Lower leg skin (tissue), 4 donors: Measurements from ENCODE around the gene ZNF653. TPM values are rescaled to one million over a fixed set of nuclear protein-coding genes. Genes with fewer than 3 reads are reported as not detected.
"Not testable (repeated sequence)": the region's sequence is repeated elsewhere in the genome, so short reads cannot be mapped to it uniquely, and the experiment has no call there.

Experiments used
- DNase-seq, 2 donors: peaks; one replicate each; pipeline ENCODE4 v3.0.0-alpha.2; 2019; ENCODE audit warnings: low spot score in 2 of 2
- H3K4me3 ChIP-seq: fragments of 200-600 bp; sonication (generic); 2 replicates; pipeline ENCODE4 v1.5.1; 2017; ENCODE audit warnings: mild to moderate bottlenecking, low read depth; ENCODE audit not compliant: poor library complexity, severe bottlenecking
- POLR2A ChIP-seq, 2 donors: fragments of 450-650 bp; IDR thresholded peaks; one replicate each; pipeline ENCODE4 v1.6.1; 2016 to 2017; ENCODE audit warnings: antibody characterized with exemption in 2 of 2, mild to moderate bottlenecking in 1 of 2, moderate library complexity in 1 of 2
- WGBS, 2 donors: methylation state at CpG; one replicate each; pipeline ENCODE4 v1.1.5; 2018; 5-methylcytosine and 5-hydroxymethylcytosine counted together
- intact Hi-C: fragments of 100-400 bp; cut with DNase I; formaldehyde crosslinking; loops from one replicate; pipeline ENCODE4 v1.15.0; 2023; ENCODE audit warnings: low total_unique reads
- total RNA-seq, 4 donors: library from RNA; depleted of rRNA; stranded (reverse); fragments of >200 nt; gene quantifications; one replicate each; pipeline ENCODE4 v1.1.0, GENCODE V29; 2016
- TF ChIP-seq, protein P1 (sequence below), 3 donors: fragments of 450-650 bp; IDR thresholded peaks; one replicate each; pipeline ENCODE4 v1.5.1; 2016; ENCODE audit warnings: antibody characterized with exemption in 3 of 3, mild to moderate bottlenecking in 3 of 3, moderate library complexity in 2 of 3

The ZNF653 gene
- total RNA-seq, 4 donors from 2014 or later = 8.4 to 16.9 (median 11.6) TPM

DNA sequence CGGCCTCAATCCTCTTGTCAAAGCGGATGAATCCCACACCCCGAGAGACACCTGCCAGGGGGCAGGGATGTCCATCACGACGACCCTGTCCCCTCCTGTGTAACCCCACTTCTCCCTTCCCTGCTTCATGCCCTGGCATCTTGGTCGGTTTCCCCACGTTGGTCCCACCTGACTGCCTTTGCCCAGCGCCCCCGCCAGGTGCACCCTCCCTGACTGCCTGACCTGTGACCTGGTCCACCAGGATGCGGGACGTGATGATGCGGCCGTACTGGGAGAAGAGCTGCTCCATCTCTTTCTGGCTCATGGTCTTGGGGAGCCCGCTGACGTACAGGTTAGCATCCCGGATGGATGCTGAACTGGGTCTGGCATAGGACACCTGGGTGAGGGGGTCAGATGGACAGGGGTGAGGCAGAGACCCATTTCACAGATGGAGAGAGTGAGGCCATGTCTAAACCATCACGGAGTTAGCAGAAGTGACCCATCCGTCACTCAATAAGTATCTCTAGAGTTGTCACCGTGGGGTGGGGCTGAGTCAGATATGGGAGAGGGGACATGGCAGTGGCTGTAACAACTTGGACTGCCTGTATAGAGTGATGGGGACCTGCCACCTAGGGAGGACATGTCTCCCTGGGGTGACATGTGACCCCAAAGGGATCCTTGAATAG lies 47.3 kb downstream of the ZNF653 start:
- no peak overlapping the region for H3K4me3 ChIP-seq
- DNase-seq = no peak
- no peak for TF ChIP-seq POLR2A (IDR thresholded peaks at IDR 0.05)
- TF ChIP-seq, protein P1, sequence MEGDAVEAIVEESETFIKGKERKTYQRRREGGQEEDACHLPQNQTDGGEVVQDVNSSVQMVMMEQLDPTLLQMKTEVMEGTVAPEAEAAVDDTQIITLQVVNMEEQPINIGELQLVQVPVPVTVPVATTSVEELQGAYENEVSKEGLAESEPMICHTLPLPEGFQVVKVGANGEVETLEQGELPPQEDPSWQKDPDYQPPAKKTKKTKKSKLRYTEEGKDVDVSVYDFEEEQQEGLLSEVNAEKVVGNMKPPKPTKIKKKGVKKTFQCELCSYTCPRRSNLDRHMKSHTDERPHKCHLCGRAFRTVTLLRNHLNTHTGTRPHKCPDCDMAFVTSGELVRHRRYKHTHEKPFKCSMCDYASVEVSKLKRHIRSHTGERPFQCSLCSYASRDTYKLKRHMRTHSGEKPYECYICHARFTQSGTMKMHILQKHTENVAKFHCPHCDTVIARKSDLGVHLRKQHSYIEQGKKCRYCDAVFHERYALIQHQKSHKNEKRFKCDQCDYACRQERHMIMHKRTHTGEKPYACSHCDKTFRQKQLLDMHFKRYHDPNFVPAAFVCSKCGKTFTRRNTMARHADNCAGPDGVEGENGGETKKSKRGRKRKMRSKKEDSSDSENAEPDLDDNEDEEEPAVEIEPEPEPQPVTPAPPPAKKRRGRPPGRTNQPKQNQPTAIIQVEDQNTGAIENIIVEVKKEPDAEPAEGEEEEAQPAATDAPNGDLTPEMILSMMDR (IDR thresholded peaks at IDR 0.05) = no peak
- intact Hi-C loops = no loop called here
- WGBS, 2 donors = 87 to 88% methylated on average over 18 to 19 of the region's 19 CpGs

DNA sequence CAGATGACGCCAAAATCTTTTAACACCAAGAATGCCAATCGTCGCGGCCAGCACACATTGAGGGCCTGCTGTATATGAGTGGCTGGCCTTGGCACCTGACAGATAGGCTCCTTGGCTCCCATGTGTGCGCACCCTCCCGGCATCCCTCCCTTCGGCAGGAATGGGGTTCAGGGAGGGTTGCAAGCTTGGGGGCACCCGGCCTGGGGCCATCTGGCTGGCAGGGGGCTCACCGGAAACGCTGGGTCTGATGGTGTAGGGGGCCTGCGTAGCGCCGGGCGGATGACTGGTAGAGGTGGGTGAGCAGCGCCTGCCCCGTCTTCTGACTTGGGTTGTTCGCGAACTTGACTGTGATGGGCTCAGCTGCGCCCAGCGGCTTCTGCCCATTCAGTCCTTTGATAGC lies 47.8 kb downstream of the ZNF653 start:
- no peak for DNase-seq
- no peak overlapping the region for H3K4me3 ChIP-seq
- 82 to 90% methylated on average over 16 to 20 of the region's 20 CpGs for WGBS, 2 donors
- intact Hi-C loops = no loop called here
- TF ChIP-seq, protein P1 (IDR thresholded peaks at IDR 0.05) = no peak

DNA sequence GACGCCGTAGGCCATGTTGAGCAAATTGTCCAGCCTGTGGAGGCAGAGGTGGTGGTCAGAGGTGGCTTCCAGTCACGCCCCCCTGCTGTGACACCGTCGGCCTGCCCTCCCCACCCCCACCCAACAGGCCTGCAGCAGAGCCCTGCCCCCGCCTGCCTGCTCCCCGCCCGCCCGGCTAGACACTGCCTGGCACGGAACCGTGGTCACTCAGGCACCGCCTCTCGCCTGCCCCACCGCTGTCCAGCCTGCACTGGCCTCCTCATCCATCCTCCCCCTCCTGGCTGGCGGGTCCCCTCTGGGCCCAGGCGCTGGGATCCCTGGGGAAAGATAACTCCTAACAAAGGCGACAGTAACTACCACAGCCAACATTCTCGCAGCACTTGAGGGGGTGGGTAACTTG lies 48.5 kb downstream of the ZNF653 start:
- 30 to 38% methylated on average over 9 to 16 of the region's 18 CpGs for WGBS, 2 donors
- no peak overlapping the region for H3K4me3 ChIP-seq
- intact Hi-C loops = no loop called here
- no peak for TF ChIP-seq POLR2A (IDR thresholded peaks at IDR 0.05)
- TF ChIP-seq, protein P1 (IDR thresholded peaks at IDR 0.05) = no peak
- DNase-seq = no peak

DNA sequence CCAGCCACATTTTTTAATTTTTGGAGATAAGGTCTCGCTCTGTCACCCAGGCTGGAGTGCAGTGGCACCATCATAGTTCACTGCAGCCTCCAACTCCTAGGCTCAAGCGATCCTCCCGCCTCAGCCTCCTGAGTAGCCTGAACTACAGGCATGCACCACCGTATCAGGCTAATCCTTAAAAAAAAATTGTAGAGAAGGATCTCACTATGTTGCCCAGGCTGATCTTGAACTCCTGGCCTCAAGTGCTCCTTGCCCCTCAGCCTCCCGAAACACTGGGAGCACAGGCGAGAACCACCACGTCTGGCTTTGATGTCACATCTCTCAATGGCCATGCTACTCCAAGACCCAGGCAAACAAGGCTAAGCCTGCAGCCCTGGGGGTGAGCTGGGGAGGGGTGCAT lies 49.0 kb downstream of the ZNF653 start:
- TF ChIP-seq, protein P1 (IDR thresholded peaks at IDR 0.05) = no peak
- no peak for TF ChIP-seq POLR2A (IDR thresholded peaks at IDR 0.05)
- no peak overlapping the region for H3K4me3 ChIP-seq
- intact Hi-C loops = no loop called here
- no peak for DNase-seq
- WGBS, 2 donors = 91 to 92% methylated on average over 7 of the region's 7 CpGs

DNA sequence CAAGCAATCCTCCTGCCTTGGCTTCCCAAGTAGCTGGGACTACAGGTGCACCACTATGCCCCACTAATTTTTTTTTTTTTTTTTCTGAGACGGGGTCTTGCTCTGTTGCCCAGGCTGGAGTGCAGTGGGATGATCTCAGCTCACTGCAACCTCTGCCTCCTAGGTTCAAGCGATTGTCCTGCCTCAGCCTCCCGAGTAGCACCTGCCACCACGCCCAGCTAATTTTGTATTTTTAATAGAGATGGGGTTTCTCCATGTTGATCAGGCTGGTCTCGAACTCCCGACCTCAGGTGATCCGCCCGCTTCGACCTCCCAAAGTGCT lies 50.4 kb downstream of the ZNF653 start:
- DNase-seq, H3K4me3 ChIP-seq, intact Hi-C loops: not testable (repeated sequence)
- WGBS, 2 donors = 82 to 90% methylated on average over 9 of the region's 9 CpGs

DNA sequence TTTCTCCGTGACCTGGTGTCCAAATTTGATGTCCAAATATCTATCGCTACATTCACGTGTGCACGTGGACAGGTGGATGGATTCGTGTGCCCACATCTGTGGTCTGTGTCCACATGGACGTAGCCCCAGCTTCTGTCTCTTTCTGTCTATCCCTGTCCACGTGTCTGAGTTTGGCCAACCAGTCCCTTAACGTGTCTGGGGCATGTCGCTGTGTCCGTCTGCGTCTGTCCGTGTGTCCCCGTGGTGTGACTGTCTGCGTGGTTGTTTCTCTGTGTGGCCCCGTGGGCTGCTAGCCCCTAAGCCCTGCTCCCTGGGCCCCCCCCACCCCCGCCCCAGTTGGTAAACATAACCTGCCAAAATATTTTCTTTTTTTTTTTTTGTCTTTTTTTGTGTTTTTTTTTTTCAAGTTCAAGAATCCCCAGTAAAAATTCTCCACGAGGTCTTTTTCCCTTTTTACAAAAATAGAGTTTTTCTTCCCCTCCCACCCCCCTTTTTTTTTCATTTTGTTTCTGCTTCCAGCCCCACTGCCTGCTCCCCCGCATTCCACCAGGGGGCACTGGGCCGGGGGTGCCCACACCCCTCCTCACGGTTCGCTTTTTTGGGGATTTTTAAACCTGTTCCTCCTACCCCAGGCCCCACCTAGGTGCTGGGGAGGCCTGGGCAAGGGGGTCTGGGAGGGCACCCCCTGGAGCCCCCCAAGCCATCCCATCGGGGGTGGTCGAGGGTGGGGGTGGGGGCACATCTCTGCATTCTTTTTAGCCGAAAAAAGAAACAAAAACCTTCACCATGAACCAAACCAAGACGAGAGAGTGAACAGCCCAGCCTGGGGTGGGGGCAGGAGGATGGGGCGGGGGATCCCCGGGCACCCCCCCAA lies 51.9 kb downstream of the ZNF653 start:
- no peak overlapping the region for H3K4me3 ChIP-seq
- intact Hi-C loops = no loop called here
- TF ChIP-seq, protein P1 (IDR thresholded peaks at IDR 0.05) = no peak
- TF ChIP-seq POLR2A (IDR thresholded peaks at IDR 0.05) = no peak
- DNase-seq = no peak
- WGBS, 2 donors = 52 to 61% methylated on average over 27 of the region's 27 CpGs
